Measurements from ENCODE around the gene SEMA3A.

SEMA3A gene

DNA sequence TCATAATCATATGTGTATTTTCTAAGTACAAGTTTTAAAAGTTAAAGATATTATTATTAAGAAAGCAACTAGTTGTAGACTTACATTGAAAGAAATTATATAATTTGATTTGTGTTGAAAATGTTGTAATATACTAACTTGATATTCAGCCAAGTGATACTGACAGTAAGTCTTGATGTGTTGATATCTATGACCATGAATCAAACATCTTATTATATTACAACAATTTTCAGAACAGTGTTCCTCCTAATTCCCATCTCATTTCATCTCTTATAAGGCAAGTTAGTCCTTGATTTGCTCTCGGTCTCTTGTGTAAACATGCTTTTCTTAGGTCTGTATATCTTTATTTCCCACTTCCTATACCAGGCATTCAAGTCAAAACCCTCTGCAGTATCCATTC, 276.4 kb downstream of the SEMA3A start:
- DNase-seq: no peak

DNA sequence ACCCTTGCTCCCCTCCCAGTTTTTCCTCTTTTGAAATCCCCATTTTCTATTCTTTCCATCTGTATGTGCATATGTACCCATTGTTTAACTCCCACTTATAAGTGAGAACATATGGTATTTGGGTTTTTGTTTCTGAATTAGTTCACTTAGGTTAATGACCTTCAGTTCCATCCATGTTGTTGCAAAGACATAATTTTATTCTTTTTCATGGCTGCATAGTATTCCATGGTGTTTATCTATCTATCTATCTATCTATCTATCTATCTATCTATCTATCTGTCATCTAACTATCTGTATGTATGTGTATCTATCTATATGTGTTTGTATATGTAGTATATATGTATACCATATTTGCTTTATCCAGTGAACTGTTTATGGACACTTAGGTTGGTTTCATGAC, 281.4 kb downstream of the SEMA3A start:
- no peak for DNase-seq

DNA sequence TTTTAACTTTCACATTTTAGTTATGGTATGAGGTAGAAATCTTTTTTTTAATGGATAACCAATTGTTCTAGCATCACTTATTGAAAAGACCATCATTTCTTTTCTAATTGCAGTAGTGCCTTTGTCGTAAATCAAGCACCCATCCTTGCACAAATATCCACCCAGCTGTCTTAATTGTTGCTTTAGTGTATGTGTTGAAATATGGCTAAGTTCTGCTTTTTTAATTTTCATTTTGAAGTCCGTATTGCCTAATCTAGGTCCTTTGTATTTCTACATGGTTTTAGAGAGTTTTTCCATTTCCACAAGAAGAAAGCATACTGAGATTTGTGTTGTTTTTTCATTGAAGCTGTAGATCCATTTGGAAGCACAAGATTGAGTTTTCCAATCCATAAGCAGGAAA, 286.1 kb downstream of the SEMA3A start:
- DNase-seq: no peak

All from NCI-H526 treated with DMSO at 0.1 percent for 48 hours (cell line).